Inferior parietal cortex (tissue), 1 donor: ENCODE measurements around the gene DLG2.

Experiments used
- DNase-seq: peaks from one replicate; pipeline ENCODE4 v3.0.0-alpha.2; 2016; ENCODE audit errors: extremely low spot score

DLG2 gene

DNA sequence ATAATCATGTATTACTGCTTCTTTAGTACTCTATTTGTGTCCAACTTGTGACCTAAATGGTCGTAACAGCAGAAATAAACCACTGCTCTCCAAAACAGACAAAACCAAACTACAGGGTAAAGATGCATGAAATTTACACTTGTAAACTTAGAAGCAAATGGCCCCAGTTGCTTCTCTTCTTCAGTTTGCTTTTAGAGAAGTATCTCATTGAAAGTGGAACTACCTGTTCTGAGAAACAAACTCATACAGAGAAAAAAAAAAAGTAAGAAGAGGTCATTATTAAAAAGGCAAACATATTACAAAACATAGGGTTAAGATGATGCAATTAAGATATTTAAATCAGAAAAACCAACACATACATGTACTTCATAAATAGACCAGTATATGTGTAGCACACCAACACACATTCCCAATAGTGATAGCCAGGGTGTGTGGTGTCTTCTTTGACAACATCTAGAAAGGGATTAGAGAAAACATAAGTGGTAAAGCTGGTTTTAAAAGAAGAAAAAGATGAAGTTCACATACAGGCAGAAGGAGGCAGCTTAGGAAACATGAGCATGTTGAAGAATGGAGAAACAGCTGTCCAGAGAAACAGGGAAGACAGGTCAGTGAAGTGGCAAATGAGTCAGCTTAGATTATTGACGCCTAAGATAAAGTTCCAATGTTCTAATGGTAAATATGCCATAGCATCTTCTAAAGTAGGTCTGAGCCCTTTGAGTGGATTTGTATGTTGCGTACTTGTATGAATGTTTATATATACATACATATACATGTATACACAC, 1496.3 kb downstream of the DLG2 start:
- no peak for DNase-seq

DNA sequence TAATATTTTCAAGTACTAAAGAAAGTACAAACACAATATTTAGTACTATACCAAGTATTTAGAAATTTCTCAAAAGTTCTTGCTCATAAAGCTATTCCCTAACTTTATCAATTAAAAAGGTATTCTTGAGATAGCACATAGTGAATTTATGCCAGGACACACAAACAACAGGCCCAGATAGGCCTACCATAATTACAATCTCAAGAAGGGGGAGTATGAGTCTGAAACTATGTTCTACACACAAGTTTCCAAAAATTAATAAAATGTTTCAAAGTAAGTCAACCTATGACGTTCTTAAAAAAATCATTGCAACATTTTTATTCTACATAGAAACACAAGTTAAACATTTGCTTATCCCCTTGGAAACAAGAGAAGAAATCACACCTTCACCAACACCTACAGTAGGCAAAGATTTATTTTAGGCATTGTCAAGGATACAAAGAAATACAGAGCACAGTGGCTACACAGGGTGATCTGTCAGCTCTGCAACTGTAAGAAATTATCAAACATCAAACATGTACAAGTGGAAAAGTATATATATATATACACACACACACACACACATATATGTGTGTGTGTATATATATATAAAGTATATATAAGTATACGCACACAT, 1497.1 kb downstream of the DLG2 start:
- no peak for DNase-seq

DNA sequence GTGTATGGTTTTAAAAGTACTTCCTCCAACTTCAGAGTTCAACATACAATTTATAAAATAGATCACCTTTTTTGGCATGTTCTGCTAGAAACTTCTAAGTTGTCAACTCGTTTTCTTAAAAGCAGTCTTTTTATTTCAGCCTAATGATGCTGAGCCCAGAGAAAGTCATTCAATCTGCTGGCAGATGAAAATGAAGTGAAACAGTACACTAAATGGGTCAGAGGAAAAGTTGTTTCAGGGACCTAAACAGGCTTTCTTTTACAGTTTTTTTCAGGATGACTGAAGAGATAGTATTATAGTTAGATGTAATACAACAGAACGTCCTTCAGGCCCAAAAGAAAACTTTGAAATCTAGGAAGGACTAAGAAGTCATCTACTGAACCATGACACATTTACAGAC, 1498.3 kb downstream of the DLG2 start:
- no peak for DNase-seq

DNA sequence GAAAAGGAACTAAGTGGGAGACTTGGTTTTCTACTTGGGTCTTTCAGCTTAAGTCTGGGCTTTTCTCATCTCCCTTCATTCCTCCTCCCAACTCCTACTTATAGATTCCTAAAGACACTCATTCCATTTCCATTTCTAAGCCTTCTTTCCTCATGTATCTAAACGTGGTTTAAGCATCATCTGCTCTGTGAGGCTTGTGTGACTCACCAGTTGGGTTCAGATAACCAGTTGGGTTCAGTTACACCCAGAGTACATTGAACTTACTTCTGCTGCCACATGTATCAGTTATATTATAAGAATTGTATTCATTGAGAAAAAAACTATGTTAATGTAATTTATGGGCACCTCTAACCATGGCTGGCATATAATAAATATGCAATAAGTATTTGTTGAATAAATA, 1509.8 kb downstream of the DLG2 start:
- DNase-seq = no peak

DNA sequence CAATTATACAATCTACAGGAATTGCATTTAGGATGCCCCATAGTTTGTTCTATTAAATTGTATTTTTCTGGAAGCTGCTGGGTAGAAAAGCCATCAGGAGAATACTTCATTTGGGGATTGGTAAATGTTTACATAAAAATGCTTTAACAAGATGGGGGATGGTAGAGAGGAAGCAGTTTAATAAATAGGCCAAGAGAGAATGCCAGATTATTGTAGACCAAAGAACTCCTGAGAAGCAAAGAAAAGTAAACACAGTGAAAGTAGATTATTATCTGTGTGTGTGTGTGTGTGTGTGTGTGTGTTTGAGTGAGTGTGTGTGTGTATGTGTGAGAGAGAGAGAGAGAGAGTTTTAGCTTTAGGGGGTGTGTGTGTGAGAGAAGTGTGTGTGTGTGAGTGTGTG, 1520.6 kb downstream of the DLG2 start:
- DNase-seq = no peak

DNA sequence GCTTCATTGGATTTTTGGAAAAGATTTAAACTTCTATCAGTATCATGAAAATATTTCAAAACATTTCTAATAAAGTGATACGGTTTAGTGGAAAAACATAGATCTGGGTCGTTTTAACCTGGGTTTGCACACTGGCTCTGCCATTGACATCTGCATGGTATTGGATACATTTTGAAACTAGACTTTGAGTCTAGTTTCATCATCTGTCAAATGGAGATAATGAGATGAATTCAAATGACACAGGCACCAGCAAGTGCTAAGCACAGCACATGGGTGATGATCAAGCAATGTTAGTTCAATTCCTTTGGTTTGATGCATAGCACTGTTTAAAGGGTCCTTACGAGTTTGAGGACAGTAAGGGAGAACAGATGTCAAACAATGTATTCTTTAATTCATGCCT, 1522.0 kb downstream of the DLG2 start:
- no peak for DNase-seq

DNA sequence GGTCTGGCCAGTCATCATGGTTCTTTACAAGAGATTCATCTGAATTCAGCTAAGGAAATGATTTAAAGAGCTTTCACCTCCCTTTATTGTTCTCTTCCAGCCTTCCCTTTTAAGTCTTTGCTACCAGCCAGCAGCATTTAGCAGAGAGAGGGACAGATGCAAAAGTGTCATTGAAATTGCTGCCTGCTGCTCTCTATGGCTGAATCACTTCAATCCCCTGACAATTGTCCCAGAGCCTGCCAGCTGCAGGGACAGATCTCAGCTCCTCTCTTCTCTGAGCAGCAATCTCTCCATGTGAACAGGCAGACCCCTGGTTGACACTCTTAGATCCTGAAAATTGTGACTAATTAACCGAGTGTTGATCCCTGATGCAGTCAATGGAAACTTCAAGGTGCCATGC, 1524.0 kb downstream of the DLG2 start:
- DNase-seq = peak; percentile 63

DNA sequence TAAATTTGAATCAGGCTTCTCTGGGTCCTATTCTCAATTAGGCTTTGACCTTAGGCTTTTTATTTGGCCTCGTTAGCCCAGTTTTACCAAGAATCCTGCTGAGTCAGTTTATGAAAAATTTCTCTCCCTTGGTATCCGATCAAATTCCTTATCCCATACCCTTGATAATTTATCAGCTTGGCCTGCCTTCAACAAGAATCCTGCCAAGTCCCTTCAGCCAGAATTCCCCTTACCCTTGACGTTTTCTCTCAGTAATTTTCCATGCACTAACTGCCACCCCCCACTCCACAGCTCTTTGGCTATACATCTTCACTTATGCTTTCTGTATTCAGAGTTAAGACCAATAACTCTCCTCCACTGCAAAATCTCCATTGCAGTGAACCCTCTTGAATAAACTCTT, 1530.0 kb downstream of the DLG2 start:
- DNase-seq = no peak

DNA sequence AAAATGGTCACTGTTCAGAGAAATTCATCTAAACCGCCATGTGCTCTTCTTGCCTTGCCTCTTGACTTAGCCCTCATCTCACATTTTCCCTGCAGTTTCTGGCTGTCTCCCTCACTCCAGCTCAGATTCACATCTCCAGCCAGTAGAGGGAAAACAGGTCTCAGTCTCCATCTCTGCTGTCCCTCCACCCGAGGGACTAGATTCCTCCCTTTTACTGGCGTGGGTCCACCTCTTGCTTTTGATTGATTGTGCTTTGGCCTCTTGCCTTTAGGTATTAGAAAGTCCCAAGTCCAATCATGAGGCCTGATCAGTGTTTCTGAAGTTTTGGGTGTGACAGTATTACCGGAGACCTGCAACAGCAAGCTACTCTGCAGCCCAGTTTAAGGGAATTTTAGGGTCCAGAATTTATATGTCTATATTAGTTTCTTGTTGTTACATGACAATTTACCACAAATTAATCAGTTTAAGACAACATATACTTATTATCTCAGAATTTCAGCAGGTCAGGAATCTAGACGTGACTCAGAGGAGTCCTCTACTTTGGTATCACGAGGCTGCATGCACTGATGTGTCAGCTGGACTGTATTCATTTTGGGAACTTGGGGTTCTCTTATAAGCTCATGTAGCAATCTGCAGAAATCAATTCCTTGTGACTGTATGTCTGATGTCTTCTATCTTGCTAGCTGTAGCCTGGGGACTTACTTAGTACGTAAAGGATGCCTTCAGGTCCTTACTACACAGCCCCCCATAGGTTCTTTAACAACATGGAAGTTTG, 1535.7 kb downstream of the DLG2 start:
- DNase-seq = peak; percentile 54

DNA sequence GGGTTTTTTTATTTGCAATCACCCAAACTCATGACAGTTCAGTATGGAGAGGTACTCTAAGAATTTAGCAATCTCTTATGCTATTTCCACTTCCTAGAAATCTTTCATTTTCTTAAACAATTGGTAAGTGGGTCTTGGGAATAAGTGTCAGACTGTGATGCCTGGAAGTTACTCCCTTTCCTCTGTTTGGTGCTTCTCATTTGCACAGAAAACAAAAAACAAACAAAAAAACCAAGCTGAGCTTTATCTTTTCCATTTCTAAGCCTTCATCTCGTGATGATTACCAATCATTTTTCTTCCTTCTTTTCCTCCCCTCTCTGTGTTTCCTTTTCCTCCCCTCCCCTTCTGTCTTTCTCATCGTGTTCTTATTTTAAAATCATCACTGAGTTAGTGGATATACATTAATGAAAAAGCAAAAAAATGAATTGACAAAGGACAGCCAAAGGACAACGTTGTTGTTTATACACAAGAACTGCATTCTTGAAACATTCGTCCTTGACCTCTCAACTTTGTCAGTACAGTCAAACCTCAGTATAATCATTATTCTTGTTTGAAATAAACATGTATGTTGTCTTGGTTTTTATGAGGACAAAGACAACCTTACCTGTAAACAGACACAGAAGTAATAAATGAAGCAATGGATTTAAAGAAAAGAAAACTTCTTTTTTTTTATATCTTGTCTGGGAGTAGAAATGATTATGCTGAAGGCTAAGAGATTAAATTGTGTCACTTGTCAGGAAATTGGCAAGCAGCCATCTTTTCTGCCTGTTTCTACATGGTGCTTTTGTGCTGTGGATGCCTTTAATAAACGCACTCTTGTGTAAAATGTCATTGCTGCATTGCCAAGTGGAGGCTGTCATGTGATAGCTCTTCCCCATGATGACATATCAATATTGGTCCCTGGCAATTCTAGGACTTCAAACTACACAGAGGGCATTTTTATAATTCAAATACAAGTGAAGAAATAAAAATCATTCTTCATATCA, 1537.8 kb downstream of the DLG2 start:
- peak; percentile 89 for DNase-seq

DNA sequence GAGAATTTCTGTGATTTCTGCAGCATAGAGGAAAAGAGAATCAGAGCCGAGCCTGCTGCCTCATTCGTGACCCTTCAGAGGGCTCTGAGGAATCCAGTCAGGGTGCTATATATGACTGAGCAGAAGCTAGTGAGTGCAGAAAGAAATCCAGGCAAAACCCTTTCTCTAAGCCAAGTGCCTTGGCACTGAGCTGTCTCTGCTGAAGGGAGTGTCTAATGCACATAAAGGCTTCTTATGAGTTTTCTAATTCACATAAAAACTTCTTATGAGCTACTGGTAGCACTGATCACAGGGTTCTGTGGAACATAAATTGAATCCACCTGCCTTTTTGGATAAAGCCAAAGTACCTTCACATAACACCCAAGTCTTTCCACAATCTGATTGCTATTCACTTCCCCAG, 1555.3 kb downstream of the DLG2 start:
- DNase-seq = no peak

DNA sequence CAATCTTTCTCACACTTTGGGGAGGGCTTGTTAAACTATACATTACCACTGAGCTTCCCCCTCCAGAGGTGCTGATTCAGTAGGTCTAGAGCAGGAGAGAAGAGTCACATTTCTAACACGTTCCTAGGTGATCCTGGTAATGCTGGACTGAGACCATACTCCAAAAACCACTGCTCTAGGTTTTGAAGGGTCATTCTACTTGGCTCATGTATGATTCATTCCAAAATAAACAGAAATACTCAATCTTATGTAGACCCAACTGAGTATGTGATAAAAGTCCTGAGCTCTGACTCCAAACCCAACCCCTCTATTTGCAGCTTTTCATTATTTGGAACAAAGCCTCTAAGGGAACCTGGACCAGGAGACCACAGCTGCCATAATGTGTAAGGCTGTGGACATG, 1558.1 kb downstream of the DLG2 start:
- DNase-seq = no peak

DNA sequence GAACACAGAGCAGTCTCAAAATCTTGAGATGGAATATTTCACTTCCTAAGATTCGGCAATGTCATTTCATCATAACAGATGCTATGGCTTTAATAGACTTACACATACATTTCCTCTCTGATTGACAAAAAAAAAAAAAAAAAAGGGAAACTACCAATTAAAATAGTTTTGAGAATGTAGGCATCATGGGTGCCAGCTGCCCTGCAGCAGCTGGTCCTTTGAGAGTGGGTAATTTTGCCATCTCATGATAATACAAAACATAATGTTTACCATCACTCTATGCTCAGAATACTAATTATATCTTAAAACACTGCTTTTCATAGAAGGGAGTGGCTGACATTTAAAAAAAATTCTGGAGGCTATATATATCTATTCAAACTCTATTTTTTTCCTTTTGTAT, 1565.4 kb downstream of the DLG2 start:
- DNase-seq = no peak

DNA sequence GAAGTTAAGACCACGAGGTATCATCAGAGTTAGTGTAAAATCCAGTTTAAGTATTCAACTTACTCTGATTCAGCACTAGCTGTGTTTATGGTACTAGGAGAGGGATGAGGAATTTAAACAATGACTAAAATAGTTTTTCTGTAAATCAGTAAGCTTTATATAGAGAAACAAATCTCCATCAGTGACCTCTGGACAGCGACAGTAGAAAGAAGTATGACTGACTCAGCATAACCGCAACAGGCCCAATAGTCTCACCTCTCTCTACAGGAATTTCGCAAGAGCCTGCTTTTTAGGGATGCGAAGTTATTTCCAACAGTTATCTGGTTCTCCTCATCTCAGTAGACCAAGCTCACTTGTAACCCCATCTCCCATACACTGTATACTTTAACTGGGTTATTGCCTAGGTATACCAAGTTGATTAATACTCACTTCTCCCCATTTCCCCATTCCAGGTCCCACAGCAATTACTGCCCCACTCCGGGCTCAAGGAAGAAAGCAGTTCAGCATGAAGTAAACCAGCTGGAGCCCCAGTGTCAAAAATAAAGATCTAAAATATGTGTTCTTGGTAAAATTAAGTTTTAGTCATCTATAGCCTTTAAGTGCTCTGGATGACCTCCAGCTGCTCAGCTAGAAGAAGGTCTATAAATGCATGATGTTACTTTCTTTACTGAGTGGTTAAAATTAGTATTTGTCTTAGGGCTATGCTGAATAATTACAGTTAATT, 1570.3 kb downstream of the DLG2 start:
- no peak for DNase-seq

DNA sequence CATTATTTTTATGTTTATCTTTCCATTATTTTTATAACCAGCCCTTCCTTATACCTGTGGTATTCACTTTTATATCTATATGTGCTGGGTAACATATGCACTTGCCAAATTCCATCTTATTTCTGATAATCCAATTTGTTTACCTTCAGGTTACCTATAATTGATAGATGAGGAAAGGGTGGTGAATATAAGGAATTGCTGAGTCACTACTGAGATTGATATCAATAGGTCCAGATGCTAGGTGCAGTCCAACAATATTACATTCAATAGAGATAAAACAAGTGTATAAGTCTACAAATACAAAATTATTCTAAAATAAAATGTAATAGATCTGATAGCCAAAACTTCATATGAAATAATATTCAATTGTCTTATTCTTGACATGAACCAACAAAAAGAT, 1582.0 kb downstream of the DLG2 start:
- no peak for DNase-seq

DNA sequence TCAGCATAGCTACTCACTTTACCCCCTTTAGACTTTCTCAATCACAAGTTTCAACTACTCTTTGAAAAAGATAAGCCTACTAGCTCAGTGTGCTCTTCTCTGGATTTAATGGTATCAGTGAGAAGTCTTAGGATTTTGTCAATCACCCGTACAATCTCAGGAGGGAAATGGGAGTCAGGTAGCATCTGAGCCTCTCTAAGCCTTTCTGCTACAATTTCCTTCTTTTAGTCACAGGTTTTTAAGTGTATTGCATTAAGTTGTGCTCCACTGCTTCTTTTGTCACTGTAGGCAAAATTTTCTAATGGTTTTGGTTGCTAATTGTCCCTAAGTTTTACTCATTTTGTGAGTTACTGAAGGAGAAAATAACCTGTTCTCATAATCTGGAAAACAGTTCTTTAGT, 1582.4 kb downstream of the DLG2 start:
- DNase-seq = no peak

DNA sequence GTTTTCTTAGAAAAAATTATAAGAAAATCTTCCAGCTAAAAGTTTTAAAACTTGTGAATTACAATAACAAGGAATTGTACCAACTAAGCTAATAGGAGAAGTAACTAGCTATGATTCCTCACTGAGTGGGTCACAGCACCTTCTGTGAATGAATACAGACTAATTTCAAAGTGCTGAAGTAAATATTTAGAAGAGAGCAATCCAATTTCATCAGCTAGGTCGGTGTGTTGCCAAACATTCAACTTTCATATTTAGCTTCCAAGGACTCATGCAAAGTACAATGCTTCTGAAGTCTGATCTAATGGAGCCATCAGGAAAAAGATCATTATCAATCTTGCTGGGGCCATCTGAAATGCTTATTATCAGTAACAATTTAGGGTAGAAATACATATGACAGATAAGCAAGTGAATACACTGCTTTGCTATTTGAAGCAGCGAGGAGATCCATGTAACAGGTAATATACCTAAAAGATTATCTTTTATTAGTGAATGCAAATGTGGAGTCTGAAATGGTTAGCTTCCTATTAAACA, 1590.4 kb downstream of the DLG2 start:
- DNase-seq = no peak

DNA sequence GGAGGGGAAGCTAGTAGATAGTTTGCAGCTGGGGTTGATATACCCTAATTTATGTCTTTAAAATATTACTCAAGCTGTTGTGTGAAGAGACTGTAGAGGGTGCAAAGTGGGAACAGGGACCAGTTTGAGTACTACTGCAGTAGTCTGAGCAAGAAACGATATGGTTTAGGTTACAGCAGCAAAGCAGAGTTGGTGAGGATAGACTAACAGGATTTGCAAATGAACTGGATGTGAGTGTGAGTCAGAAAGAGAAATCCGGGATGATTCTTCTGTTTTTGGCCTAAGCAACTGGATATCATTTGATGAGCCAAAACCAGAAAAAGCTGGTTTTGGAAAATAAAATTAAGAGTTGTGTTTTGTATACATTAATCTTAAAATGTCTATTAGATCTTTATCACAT, 1591.5 kb downstream of the DLG2 start:
- DNase-seq = no peak

DNA sequence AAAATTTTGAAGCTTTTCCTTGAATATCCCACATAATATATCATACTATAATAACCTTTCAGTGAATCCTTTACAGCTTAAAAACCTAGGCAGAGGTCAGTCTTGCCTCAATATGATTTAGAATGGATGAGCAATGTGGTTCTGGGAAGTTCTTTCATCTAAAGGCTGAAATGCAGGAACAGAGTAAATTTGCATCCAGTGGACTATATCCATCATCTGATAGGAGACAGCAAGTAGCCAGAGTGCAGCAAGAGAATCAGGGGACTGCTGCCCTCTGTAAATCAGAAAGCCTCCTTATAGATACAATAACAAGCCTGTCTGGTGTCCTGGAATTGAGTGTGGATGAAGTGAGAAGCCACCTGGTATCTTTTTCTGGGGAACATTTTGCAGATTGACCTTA, 1592.7 kb downstream of the DLG2 start:
- no peak for DNase-seq

DNA sequence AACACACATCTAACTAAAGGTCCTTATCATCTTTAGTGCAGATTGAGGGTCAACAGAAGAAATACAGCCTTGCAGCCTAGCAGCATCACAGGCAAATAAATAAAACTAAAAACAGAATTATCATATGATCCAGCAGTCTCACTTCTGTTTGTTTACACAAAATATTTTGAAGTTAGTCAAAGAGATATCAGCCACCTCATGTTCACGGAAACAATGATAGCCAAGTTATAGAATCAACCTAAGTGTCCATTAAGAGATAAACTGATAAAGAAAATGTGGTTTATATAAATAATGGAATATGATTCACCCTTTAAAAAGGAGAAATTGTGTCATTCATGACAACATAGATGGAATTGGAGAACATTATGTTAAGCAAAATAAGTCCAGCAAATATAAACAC, 1602.9 kb downstream of the DLG2 start:
- DNase-seq = no peak

DNA sequence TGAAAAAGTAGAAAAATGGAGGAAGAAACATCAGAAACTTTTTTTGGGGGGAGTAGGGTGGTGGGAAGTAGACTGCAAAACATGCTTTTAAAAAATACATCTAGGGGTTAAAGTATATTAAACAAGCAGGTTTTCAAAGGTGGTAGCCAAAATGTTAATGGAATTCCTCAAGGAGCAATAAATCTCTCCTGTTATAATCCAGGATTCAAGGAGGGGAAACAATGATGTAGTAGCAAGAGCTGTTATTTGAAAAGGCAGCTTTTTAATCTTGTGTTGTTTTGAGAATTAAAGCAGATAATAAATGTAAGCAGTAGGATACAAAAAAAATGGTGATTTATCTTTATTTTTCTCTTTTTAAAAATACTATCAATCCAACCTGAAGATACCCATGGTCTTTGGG, 1604.4 kb downstream of the DLG2 start:
- no peak for DNase-seq
